HG02970 (cell line): ENCODE data around the gene SMYD3.

ENCODE experiments used
- ATAC-seq: cut with Tn5 transposase; IDR thresholded peaks from one replicate; pipeline ENCODE4 v1.9.1; 2021; ENCODE audit warnings: mild to moderate bottlenecking, moderate library complexity, moderate number of reproducible peaks; ENCODE audit not compliant: unreplicated experiment, low FRiP score

The SMYD3 gene

DNA sequence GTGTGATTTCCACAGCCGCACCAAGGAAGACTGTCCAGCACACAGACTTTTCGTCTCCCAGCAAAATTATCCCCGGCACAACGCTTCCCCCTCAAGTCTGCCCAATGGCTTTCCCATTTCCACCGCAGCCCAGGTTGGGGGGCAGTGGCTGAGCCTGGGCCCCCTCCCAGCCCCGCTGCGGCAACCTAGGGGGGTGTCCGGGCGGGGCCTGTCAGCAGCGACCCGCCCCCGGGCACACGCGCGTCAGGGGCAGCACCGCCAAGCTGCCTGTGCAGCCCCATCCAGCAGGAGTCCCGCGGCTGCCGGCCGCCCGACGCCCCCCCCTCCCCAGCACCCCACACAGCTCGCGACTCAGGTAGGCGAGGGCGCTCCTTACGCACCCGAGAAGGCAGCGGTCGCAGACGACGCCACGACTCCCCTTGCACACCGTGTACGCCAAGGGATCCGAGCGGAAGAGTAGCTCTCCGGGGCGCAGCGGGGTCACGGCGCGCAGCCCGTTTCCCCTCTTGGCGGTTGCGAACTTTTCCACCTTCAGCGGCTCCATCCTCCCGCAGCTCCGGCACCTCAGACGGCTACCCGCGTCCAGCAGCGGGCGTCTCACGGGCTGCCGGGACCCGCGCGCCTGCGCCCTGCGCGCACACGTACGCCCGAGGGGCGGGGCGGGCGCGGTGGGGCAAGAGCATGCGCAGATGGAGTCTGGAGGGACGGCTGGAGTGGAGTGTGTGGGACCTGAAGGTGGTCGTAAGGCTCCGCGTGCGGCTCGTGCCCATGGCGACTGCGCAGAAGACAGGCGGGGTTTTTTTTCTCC lies at the start of gene SMYD3:
SMYD3 (minus strand) TSS at position 606 of the 808 bp plus-strand sequence.
- peak; percentile 77 for ATAC-seq

DNA sequence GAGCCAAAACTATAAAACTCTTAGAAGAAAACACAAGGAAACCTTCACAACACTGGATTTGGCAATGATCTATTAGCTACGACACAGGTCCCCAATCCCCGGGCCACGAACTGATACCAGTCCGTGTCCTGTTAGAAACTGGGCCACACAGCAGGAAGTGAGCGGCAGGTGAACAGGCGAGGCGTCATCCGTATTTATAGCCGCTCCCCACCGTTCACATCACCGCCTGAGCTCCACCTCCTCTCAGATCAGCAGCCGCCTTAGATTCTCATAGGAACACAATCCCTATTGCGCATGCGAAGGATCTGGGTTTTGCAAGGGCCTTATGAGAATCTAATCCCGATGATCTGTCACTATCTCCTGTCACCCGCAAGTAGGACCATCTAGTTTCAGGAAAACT lies 47.1 kb upstream of the SMYD3 start:
- ATAC-seq, result no peak

DNA sequence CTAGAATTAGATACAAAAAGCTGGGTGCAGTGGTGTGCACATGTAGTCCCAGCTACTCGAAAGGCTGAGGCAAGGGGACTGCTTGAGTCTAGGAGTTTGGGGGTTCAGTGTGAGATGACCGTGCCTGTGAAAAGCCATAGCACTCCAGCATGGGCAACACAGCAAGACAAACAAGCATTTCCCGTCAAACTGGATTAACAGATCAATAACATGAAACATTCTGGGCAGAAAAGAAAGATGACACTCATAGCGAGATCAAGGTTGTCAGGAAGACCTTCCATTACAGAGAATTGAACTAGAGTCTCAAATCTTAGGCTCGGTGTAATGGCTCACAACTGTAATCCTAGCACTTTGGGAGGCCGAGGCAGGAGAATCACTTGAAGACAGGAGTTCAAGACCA lies 45.0 kb upstream of the SMYD3 start:
- ATAC-seq, result no peak

DNA sequence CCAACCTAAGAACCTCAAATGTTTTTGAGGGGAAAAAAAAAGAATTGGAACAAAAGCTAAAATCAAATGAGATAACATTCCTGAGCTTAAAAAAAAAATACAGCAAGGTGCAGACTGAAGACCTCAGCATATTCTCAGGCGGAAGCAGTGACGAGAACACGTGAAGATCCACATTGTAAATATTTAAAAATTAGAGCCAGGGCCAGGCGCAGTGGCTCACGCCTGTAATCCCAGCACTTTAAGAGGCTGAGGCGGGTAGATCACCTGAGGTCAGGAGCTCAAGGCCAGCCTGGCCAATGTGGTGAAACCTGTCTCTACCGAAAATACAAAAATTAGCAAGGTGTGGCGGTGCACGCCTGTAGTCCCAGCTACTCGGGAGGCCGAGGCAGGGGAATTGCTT lies 43.3 kb upstream of the SMYD3 start:
- ATAC-seq, result no peak

GRCh38 chr1:246549665-246550064 lies 42.6 kb upstream of the SMYD3 start:
- ATAC-seq, result no peak

- no peak for ATAC-seq
These were observed 36.9 kb upstream of the SMYD3 start for GRCh38 chr1:246544001-246544400.

- ATAC-seq, result no peak
These were observed 33.8 kb upstream of the SMYD3 start for GRCh38 chr1:246540738-246541491.

- ATAC-seq, result no peak
These were observed 30.8 kb upstream of the SMYD3 start for GRCh38 chr1:246537887-246538286.

- ATAC-seq, result no peak
These were observed 30.4 kb upstream of the SMYD3 start for GRCh38 chr1:246537441-246537840.

DNA sequence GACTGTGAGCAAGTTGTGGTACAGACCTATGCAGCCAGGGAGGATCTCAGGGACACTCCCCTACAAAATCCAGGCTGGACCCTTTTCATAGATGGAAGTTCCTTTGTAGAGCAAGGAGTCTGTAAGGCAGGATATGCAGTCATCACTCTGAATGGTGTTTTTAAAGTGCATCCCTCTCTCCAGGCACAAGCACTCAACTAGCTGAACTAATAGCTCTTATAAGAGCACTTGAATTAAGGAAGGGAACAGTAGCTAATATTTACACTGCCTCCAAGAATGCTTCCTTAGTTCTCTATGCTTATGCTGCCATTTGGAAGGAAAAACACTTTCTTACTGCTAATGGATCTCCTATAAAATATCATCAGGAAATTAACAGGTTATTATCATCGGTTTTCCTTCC lies 27.0 kb upstream of the SMYD3 start:
- no peak for ATAC-seq

GRCh38 chr1:246533371-246533905 lies 26.4 kb upstream of the SMYD3 start:
- no peak for ATAC-seq

GRCh38 chr1:246532519-246532918 lies 25.4 kb upstream of the SMYD3 start:
- ATAC-seq, result no peak

GRCh38 chr1:246530482-246530881 lies 23.4 kb upstream of the SMYD3 start:
- ATAC-seq, result no peak

DNA sequence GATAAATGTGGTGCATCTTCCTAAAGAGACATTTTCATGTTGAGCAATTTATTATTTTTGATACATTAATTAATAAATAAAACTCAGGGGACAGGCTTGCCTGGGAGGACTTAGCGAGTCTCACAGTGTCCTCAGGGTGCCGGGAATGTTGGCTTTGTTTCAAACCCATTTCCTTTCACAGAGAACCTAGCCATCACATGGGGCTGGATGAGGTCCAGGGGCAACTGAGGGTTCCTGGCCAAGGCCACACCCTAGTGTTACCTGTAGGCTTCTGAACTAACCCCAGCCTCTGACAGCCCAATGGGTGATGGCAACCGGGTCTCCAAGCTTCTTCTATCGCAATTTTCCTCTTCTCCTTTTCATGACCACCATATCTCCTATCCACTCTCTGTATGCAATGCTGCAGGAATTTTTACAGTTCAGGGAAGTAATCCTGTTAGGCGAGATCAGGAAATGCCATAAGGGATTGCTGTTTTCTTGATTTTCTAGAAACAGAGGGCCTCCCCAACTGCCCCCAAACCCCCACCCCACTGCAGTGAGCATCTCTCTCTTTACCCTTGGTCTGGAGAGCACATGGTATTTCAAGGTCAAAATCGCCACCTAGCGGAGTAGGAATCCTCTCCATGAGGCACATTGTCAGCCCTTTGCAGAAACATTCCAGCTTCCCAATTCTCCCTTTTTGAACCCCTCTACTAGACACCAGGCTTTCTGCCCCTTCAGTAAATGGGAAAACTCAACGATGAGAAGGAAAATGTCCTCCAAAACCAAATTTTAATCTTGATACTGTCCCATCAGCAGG lies 22.1 kb upstream of the SMYD3 start:
- ATAC-seq, result no peak

DNA sequence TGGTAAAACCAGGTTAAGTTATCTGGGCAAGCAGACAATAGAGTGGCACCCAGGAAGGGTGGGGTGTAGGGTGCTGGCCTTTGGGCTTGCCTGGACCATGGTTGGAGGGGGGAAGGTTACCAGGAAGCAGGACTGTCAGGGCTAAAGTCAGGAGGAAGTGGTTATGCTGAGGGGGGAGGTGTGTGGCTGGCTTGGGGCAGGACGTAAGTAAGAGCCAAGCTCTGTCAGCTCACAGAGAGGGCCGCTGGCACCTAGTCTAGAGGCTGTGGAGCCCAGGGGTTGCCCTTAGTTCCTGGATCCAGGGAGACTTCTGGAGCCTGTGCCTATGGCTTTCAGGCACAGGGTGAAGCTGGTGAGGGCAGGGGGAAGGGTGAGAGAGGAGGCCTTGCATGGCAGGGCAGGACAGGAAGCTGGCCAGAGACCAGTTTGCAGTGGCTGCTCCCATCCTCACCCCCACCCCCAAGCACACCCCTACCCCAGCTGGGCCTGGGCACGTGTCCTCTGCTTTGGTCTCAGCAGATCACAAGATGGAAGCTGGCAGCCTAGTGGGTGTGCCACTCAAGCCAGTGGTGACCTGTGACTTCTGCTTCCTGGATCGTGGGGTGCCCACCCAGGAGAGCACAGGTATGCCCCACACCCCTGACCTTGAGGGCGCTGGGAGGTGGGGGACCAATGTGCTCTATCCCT lies 20.5 kb upstream of the SMYD3 start:
- no peak for ATAC-seq

GRCh38 chr1:246526915-246527314 lies 19.8 kb upstream of the SMYD3 start:
- ATAC-seq, result no peak

- ATAC-seq, result no peak
These were observed 19.3 kb upstream of the SMYD3 start for GRCh38 chr1:246526380-246526779.

DNA sequence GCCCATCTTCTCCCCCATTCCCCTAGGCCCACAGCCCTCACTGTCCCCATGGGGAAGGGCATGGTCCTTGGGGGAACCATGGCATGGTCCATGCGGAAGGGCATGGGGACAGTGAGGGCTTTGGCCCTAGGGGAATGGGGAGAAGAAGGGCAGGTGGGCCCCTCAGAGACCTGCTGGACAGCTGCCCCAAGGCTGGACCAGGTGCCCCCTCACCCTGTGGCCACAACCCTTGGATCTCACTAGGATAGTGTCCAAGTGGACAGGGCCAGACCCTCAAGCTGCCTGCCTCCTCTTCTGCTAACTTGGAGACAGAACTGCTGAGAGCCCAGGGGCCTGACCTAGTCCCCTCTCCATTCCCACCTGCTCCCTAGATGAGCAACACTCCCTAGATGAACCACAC lies 12.4 kb upstream of the SMYD3 start:
- ATAC-seq, result no peak

GRCh38 chr1:246518456-246519205 lies 11.6 kb upstream of the SMYD3 start:
- no peak for ATAC-seq

DNA sequence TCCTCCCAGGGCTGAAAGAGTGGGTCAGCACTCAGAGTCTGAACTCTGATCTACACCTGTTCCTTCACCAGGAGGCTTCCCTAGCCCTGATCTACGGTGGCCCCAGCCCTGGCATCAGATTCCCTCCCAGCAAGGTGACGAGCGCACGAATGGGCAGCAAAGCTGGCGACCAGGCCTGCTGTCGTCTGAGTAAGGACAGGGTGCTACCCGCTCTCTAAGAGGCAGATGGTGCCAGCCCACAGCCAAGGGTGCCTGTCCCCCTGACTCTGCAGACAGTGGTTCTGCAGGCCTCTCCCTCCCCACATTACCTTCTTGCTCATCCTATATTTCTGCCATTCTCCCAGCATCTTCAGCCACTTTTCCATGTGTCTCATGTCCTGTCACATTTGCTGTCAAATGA lies 10.3 kb upstream of the SMYD3 start:
- ATAC-seq, result no peak
